ENCODE results near the gene PKP2. TPM values are rescaled to one million over a fixed set of nuclear protein-coding genes. Genes with fewer than 3 reads are reported as not detected.

PKP2 gene
- total RNA-seq, 6 experiments from 2014 or later: 17.2 to 54.7 (median 23.8) TPM

DNA sequence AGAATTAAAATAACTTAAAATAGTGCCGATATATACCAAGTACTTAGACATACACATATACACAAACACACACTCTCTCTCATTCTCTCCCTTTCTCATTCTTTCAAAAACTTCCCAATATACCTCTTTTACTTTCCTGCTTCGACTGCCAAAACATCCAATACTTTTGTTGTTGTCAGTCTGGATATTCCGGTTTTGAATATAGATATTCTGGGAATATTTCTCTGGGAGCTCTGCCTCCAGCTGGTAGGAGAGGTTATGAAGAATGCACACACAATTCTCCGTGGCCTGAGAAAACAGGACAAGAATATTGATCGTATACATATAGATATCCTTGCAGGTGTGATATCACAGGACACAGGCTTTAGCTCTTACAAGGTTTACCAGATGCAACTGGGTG is 74.2 kb downstream of the PKP2 start:
- Histone ChIP-seq H3K27me3 (no peaks in the 10 kb centered on the region), H3K4me1 (no peaks in the 10 kb centered on the region), H3K4me3 (no peak overlapping the region), H3K36me3 (peaks cover 0 to 24% (median 8%) of the 10 kb centered on the region in 4 donors), H3K9me3 (no peaks in the 10 kb centered on the region), H3K27ac (no peak overlapping the region)
- no peak for TF ChIP-seq POLR2A (IDR thresholded peaks at IDR 0.05)
- TF ChIP-seq, protein P1, sequence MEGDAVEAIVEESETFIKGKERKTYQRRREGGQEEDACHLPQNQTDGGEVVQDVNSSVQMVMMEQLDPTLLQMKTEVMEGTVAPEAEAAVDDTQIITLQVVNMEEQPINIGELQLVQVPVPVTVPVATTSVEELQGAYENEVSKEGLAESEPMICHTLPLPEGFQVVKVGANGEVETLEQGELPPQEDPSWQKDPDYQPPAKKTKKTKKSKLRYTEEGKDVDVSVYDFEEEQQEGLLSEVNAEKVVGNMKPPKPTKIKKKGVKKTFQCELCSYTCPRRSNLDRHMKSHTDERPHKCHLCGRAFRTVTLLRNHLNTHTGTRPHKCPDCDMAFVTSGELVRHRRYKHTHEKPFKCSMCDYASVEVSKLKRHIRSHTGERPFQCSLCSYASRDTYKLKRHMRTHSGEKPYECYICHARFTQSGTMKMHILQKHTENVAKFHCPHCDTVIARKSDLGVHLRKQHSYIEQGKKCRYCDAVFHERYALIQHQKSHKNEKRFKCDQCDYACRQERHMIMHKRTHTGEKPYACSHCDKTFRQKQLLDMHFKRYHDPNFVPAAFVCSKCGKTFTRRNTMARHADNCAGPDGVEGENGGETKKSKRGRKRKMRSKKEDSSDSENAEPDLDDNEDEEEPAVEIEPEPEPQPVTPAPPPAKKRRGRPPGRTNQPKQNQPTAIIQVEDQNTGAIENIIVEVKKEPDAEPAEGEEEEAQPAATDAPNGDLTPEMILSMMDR (IDR thresholded peaks at IDR 0.05): no peak
- ATAC-seq: no peak
- 73% methylated on average over 5 of the region's 5 CpGs for WGBS (ENCODE audit: insufficient coverage, low coverage, low lambda C conversion rate, missing lambda C conversion rate)
- DNase-seq: no peak
- intact Hi-C loops (cut with DNase I): no loop called here

DNA sequence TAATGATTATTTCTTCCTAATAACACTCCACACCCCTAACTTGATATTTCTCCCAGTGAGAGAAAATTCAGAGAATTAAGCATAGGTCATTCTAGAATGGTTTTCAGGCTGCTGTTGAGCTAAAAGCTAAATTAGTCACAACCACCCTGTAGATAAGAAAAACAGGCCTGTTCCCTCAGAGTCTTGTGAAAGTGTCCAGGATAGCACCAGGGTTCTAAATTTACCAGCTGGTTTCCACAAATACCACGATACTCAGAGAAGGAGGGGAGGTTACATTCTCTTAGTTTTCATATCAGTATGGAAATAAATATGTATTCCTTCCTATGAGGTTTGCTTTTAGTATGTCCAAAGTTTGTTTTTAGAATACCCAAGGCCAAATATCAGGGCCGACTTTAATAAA is 74.9 kb downstream of the PKP2 start:
- no peaks in the 10 kb centered on the region for H3K27me3 ChIP-seq
- H3K9me3 ChIP-seq: no peaks in the 10 kb centered on the region
- no peak overlapping the region for H3K27ac ChIP-seq
- no peaks in the 10 kb centered on the region for H3K4me1 ChIP-seq
- no peak overlapping the region for H3K4me3 ChIP-seq
- 58% methylated on average over 2 of the region's 2 CpGs for WGBS (ENCODE audit: insufficient coverage, low coverage, low lambda C conversion rate, missing lambda C conversion rate)
- TF ChIP-seq POLR2A (IDR thresholded peaks at IDR 0.05): no peak
- TF ChIP-seq, protein P1 (IDR thresholded peaks at IDR 0.05): no peak
- intact Hi-C loops (cut with DNase I): no loop called here
- peaks cover 0 to 24% (median 8%) of the 10 kb centered on the region in 4 donors for H3K36me3 ChIP-seq
- no peak for ATAC-seq
- DNase-seq: no peak

DNA sequence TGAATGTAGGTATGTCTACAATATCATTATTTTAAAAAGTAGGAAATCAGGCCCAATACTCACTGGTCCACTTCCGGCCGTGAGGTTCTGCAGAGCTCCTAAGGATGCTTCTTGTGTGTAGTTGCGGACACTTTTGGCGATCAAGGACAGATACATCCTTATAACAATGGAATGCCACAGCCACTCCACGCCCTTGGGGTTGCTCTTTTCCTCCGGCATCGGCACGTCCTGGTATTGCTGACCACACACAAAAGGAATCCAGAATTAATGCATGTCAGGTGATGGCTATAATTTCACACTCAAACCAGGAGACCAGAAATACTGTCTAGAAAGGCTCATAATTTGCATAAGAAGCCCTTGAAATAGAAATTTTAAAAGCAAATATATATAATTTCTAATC is 75.3 kb downstream of the PKP2 start:
- Histone ChIP-seq H3K9me3 (no peaks in the 10 kb centered on the region), H3K4me3 (no peak overlapping the region), H3K27me3 (no peaks in the 10 kb centered on the region), H3K36me3 (peaks cover 0 to 24% (median 8%) of the 10 kb centered on the region in 4 donors), H3K4me1 (no peaks in the 10 kb centered on the region), H3K27ac (no peak overlapping the region)
- TF ChIP-seq, protein P1 (IDR thresholded peaks at IDR 0.05): no peak
- TF ChIP-seq POLR2A (IDR thresholded peaks at IDR 0.05): no peak
- ATAC-seq (no peak), DNase-seq (no peak)
- intact Hi-C loops (cut with DNase I): no loop called here
- WGBS (ENCODE audit: insufficient coverage, low coverage, low lambda C conversion rate, missing lambda C conversion rate): 86% methylated on average over 8 of the region's 8 CpGs

DNA sequence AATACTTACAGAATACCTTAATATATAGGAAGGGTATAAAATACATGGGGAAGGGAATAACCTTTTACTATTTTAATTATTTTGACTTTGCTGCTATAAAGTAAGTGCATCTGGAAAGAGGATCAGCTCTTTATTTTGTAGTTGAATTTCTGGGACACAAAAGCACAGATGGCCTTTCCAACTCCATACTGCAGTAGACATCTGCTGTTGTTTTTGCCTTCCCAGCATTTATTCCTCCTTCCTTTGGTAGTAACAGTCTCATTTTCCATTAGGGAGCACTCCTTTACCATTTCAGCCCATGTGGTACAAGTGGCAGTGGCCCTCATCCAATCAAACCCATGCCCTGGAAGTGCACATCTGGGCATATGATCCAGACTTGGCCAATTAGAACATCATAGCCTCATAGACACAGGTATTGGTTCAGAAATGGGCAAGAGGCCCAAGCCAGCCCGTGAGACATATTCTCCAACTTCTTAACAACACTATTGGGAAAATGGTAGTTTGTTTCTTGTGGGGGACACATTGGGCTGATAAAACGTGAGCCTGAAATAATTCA is 76.1 kb downstream of the PKP2 start:
- WGBS (ENCODE audit: insufficient coverage, low coverage, low lambda C conversion rate, missing lambda C conversion rate): 61% methylated on average over 2 of the region's 2 CpGs
- no peak overlapping the region for H3K27ac ChIP-seq
- DNase-seq: no peak
- no peak overlapping the region for H3K4me3 ChIP-seq
- no peaks in the 10 kb centered on the region for H3K9me3 ChIP-seq
- TF ChIP-seq, protein P1 (IDR thresholded peaks at IDR 0.05): no peak
- intact Hi-C loops (cut with DNase I): no loop called here
- no peaks in the 10 kb centered on the region for H3K4me1 ChIP-seq
- no peaks in the 10 kb centered on the region for H3K27me3 ChIP-seq
- no peak for ATAC-seq
- H3K36me3 ChIP-seq: peaks cover 0 to 24% (median 8%) of the 10 kb centered on the region in 4 donors

DNA sequence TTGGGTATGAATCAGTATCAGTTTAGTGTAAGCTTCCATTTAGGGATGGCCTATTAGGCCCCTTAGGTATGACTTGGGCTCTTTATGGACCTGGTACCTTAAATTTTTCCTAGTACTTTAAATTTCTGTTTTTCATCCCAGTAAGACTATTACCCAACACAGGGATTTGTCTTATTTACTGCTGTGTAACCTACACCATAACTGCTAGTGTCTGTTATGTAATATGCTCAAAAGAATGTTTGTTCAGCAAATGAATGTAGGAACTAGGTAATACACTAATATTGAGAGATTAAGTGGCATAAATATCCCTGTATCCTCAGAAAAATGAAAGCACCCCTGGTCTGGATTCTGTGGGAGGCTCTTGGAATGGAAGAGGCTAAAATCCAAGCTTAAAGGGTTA is 77.2 kb downstream of the PKP2 start:
- Histone ChIP-seq H3K9me3 (no peaks in the 10 kb centered on the region), H3K27me3 (no peaks in the 10 kb centered on the region), H3K4me1 (no peaks in the 10 kb centered on the region), H3K36me3 (peaks cover 0 to 24% (median 8%) of the 10 kb centered on the region in 4 donors), H3K4me3 (no peak overlapping the region), H3K27ac (no peak overlapping the region)
- DNase-seq (no peak), ATAC-seq (peak; percentile 44 to 65 (median 50))
- intact Hi-C loops (cut with DNase I): no loop called here
- TF ChIP-seq, protein P1 (IDR thresholded peaks at IDR 0.05): no peak
- no peak for TF ChIP-seq POLR2A (IDR thresholded peaks at IDR 0.05)
